Mucosa of descending colon (tissue), 3 donors: ENCODE results near the gene ZNF319. TPM values are rescaled to one million over a fixed set of nuclear protein-coding genes. Genes with fewer than 3 reads are reported as not detected.

Experiments
- ATAC-seq: fragments of 200-7000 bp; cut with Tn5 transposase; one replicate; pipeline ENCODE4 v1.9.1; 2020; ENCODE audit warnings: mild to moderate bottlenecking, moderate library complexity
- DNase-seq, 3 donors: peaks; one replicate each; pipeline ENCODE4 v3.0.0-alpha.2; 2020
- H3K36me3 ChIP-seq: fragments of 200-600 bp; one replicate; pipeline ENCODE4 v1.8.0; 2021; ENCODE audit warnings: low read depth, mild to moderate bottlenecking
- H3K4me1 ChIP-seq: fragments of 200-600 bp; one replicate; pipeline ENCODE4 v1.8.0; 2021; ENCODE audit warnings: low read depth, mild to moderate bottlenecking
- H3K4me3 ChIP-seq: fragments of 200-600 bp; one replicate; pipeline ENCODE4 v1.8.0; 2021; ENCODE audit warnings: mild to moderate bottlenecking
- H3K9me3 ChIP-seq: fragments of 200-600 bp; one replicate; pipeline ENCODE4 v1.8.0; 2021; ENCODE audit warnings: mild to moderate bottlenecking
- intact Hi-C, 2 donors: fragments of 100-400 bp; cut with DNase I in 1 of 2; cut with micrococcal nuclease in 1 of 2; formaldehyde crosslinking; loops; one replicate each; pipeline versions ENCODE4 v1.11.0 to v1.11.1; 2022; cut with DNase I, micrococcal nuclease
- long read RNA-seq, 2 donors: library from polyadenylated mRNA; unstranded; transcript quantifications; one replicate each; pipeline ENCODE4 v2.0.0, GENCODE V29; 2019 to 2021
- total RNA-seq, 3 donors: library from RNA; stranded (reverse); fragmentation: NEBNext Ultra II Directional in 2 of 3; extraction: Animal tissue kit (Norgen Biotek cat#: 25700) in 2 of 3; gene quantifications; one replicate each; pipeline versions ENCODE4 v1.2.1 to v1.2.4, GENCODE V29; 2021 to 2023
- TF ChIP-seq, protein P1 (sequence below): fragments of 200-600 bp; IDR thresholded peaks from one replicate; pipeline ENCODE4 v1.8.0; 2022; ENCODE audit warnings: antibody characterized with exemption, mild to moderate bottlenecking
- donor health status: DM: no; HTN: no; CAD: no; lungs with moderate emphysema.
- donor health status: DM: no; HTN: no; CAD: no.
- donor health status: DM: no; HTN: yes; CAD: no.

Gene ZNF319
- total RNA-seq: 1 to 10 TPM; 5.9 to 9.7 (median 7.3) TPM
- long read RNA-seq, donor 1, partial matches to known transcripts: 0 of 14 reads
- long read RNA-seq, donor 1, other reads (novel, unspliced or antisense): 14 of 14 reads
- long read RNA-seq, donor 2, partial matches to known transcripts: 0 of 1 reads
- long read RNA-seq, donor 2, other reads (novel, unspliced or antisense): 1 of 1 reads

DNA sequence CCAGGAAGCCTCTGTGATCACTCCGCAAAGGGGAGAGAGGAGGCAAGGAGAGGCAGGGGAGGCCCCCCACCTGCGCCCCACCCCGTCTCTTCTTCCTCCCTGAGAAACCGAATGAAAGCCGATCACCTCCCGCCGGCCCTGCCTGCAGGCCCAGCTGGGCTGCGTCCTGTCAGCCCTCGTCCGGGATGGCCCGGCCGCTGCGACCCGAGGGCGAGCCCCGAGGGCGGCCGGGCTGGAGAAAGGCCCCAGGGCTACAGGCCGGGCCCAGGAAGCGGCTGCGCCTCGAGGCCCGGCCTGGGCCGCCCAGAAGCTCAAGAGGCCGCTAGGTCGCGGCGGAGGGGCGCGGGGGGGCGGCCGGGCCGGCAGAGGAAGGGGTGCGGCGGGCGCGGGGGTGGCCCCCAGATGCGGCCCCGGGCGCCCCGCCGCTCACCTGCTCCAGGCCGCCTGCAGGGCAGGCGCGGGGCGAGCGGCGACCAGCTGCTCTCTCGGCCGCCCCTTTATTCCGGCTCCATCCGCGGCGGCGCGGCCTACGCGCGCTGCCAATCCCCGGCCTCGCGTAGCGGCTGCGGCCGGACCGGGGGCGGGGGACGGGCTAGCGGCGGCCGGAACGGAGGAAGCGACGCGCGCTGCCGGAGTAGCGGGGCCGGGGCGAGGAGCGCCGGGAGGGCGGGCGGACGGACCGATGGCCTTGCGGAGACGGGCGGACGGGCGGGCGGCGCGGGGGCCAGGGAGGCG, at the start of gene ZNF319:
ZNF319 (minus strand) TSS at position 702 of the 735 bp plus-strand sequence. CDS start 2,407 bp downstream, outside the sequence.
- intact Hi-C loops: loop anchor here (5.0 to 10.0 kb wide), 2 partner anchors 98 to 105 kb away; no protein-coding TSS in a partner anchor
- ATAC-seq: peak; percentile 16
- peaks cover 11% of the 10 kb centered on the region for H3K4me1 ChIP-seq

DNA sequence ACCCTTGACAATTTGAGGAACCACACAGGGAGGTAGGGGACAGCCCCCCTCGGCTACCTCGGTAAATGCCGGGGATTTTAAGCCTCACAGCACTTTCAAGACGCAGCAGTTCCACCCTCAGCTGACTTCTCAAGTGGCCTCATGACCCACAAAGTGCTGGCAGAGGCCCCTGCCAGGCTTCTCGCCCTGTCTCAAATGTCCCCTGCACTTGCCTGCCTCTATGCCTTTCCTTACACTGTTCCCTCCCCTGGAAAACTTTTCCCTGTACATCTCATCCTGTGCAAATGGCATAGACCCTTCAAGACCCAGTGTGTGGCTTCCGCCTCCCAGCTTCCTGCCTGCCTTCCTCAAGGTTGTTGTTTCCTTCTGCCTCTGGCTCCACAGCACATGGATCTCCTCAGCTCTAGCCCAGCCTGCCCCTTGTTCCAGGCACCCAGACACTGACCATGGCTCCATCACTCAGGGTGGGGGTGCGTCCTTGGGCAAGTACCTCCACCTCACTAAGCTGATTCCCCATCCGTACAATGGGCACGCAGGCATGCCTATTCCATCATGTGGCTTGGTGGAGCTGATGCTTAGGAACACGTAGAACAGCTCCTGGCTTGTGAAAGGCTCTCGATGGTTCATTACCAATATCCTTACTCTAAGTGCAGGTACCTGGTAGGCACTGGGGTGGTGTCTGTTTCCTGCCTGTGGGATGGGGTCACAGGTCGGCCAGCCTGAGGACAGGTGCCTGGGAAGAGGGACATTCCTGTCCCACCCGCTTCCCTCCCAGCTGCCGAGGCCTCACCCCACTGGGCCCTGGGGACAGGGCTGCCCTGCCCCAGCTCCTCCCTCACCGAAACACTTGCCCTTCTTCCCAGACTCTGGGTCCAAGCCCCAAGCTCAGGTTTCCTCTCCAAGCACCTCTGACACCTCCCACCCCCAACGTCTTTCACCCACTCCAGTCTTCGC, 49.0 kb upstream of the ZNF319 start:
- TF ChIP-seq, protein P1, sequence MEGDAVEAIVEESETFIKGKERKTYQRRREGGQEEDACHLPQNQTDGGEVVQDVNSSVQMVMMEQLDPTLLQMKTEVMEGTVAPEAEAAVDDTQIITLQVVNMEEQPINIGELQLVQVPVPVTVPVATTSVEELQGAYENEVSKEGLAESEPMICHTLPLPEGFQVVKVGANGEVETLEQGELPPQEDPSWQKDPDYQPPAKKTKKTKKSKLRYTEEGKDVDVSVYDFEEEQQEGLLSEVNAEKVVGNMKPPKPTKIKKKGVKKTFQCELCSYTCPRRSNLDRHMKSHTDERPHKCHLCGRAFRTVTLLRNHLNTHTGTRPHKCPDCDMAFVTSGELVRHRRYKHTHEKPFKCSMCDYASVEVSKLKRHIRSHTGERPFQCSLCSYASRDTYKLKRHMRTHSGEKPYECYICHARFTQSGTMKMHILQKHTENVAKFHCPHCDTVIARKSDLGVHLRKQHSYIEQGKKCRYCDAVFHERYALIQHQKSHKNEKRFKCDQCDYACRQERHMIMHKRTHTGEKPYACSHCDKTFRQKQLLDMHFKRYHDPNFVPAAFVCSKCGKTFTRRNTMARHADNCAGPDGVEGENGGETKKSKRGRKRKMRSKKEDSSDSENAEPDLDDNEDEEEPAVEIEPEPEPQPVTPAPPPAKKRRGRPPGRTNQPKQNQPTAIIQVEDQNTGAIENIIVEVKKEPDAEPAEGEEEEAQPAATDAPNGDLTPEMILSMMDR: no peak
- Histone ChIP-seq H3K36me3 (no peaks in the 10 kb centered on the region), H3K4me3 (no peak overlapping the region), H3K4me1 (peaks cover 5% of the 10 kb centered on the region), H3K9me3 (no peaks in the 10 kb centered on the region)
- DNase-seq: no peak
- intact Hi-C loops: no loop called here
- no peak for ATAC-seq

More for the DNA sequence above, at the start of gene ZNF319:
- Histone ChIP-seq H3K9me3 (no peaks in the 10 kb centered on the region), H3K4me3 (peak within 1 kb of the TSS; percentile 46), H3K36me3 (no peaks in the 10 kb centered on the region)
- peak in 2 of 3 donors; percentile 30 to 53 for DNase-seq
- TF ChIP-seq, protein P1: no peak

DNA sequence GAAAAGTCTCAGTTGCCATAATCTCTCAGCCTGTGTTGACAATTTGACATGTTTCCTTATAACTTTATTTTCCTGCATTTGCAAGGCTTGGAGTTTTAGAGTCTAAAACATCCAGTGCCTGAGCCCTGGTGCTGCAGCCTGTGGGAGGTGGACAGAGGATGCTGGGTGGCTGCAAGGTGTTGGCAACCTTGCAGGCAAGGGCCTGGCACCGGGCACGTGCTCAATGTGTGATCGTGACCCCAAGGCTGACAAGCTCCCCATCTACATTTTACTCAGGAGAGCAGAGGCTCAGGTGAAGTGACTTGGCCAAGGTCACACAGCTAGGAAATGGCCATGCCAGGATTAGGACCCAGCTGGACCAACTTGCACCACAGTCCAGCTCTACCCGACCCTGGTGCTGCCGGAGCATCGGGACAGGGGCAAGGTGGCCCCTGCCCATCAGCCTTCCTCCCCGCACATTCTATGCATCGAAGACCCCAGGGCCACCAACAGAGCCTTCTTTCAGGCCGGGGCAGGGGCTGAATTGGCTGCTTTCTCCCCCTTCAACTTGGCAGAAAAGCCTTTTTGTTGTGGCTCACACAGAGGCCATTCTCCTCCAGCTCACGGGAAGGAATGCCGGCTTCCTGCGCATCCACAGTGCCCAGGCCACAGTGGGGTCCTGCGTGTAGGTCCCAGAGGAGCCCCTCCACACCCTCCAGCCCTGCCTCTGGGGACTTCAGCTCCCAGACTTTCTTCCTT, 48.2 kb upstream of the ZNF319 start:
- no peak overlapping the region for H3K4me3 ChIP-seq
- TF ChIP-seq, protein P1: no peak
- intact Hi-C loops: no loop called here
- H3K4me1 ChIP-seq: peaks cover 5% of the 10 kb centered on the region
- ATAC-seq: no peak
- H3K9me3 ChIP-seq: no peaks in the 10 kb centered on the region
- H3K36me3 ChIP-seq: no peaks in the 10 kb centered on the region
- DNase-seq: no peak

DNA sequence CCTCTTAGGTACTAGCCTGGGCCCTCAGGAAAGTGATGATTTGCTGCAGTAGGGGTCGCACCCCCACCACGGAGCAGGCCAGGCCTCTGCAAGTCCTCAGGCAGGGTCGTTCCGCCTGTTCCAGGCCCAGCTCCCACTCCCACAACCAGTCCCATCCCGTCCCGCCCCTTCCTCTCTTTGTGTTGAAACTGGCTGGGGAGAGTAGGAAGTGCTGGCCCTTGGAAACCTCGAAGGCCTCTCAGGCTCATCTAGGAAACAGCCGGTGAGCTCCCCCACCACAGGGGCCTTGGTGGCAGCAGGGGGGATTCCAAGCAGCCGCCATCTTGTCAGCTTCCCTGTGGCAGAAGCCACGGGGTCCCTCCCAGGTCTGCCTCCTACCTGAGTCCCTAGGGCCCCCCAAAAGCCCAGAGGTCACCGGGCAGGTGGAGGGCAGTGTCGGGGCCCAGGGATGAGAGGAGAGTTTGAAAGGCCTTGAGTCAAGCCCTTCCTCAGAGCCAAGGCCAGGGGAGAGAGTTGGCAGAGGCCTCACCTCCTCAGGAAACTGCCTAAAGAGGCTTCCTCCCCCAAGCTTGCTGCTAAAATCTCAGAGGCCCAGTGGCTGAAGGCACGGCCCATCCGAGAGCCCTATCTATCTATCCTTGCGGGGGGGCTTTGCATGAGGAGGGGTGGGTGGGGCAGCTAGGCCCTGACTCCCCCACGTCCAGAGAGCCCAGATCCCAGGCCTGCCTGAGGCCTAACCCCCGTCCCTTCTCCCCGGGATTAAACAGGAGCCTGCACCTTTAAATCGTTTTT, 47.3 kb upstream of the ZNF319 start:
- TF ChIP-seq, protein P1: no peak
- DNase-seq (no peak), ATAC-seq (no peak)
- Histone ChIP-seq H3K36me3 (no peaks in the 10 kb centered on the region), H3K4me3 (no peak overlapping the region), H3K9me3 (no peaks in the 10 kb centered on the region), H3K4me1 (peaks cover 5% of the 10 kb centered on the region)
- intact Hi-C loops: no loop called here
